Upper lobe of left lung (tissue), 6 donors: Measurements from ENCODE around the gene BMP5. TPM values are rescaled to one million over a fixed set of nuclear protein-coding genes. Genes with fewer than 3 reads are reported as not detected.

Experiments
- ATAC-seq, 2 donors: fragments of 200-7000 bp; cut with Tn5 transposase; one replicate each; pipeline ENCODE4 v1.9.1; 2022; ENCODE audit warnings: mild to moderate bottlenecking in 2 of 2, moderate library complexity in 2 of 2; ENCODE audit not compliant: low FRiP score in 2 of 2
- DNase-seq, 2 donors: peaks; one replicate each; pipeline ENCODE4 v3.0.0-alpha.2; 2019 to 2020
- H3K27ac ChIP-seq, 4 donors: fragments of 200-600 bp; sonication (generic); one replicate each; pipeline ENCODE4 v1.5.1; 2016 to 2019
- H3K27me3 ChIP-seq, 4 donors: fragments of 200-600 bp; sonication (generic); one replicate each; pipeline ENCODE4 v1.5.1; 2017 to 2019
- H3K36me3 ChIP-seq, 4 donors: fragments of 200-600 bp; sonication (generic); one replicate each; pipeline ENCODE4 v1.5.1; 2016 to 2019
- H3K4me1 ChIP-seq, 4 donors: fragments of 200-600 bp; sonication (generic); one replicate each; pipeline ENCODE4 v1.5.1; 2018 to 2019
- H3K4me3 ChIP-seq, 4 donors: fragments of 200-600 bp; sonication (generic); one replicate each; pipeline ENCODE4 v1.5.1; 2017 to 2019; ENCODE audit warnings: mild to moderate bottlenecking in 2 of 4, moderate library complexity in 1 of 4
- H3K9me3 ChIP-seq, 4 donors: fragments of 200-600 bp; sonication (generic); one replicate each; pipeline ENCODE4 v1.5.1; 2018 to 2019
- EP300 ChIP-seq, 4 donors: sonication (generic); formaldehyde crosslinking; IDR thresholded peaks; one replicate each; pipeline ENCODE4 v1.5.1; 2017; ENCODE audit warnings: antibody characterized with exemption in 4 of 4, control low read depth in 2 of 4
- POLR2A ChIP-seq, 4 donors: fragments of 450-650 bp; IDR thresholded peaks; one replicate each; pipeline ENCODE4 v1.5.1; 2016 to 2017; ENCODE audit warnings: antibody characterized with exemption in 4 of 4, mild to moderate bottlenecking in 2 of 4
- POLR2AphosphoS5 ChIP-seq, 2 donors: sonication (generic); formaldehyde crosslinking; IDR thresholded peaks; one replicate each; pipeline ENCODE4 v1.5.1; 2017; ENCODE audit warnings: antibody characterized with exemption in 2 of 2
- WGBS, 2 donors: methylation state at CpG; one replicate each; pipeline ENCODE4 v1.1.5; 2017 to 2018; 5-methylcytosine and 5-hydroxymethylcytosine counted together
- total RNA-seq, 6 donors: library from RNA; depleted of rRNA in 4 of 6; stranded (reverse); fragments of >200 nt in 4 of 6; gene quantifications; one replicate each; pipeline versions ENCODE4 v1.1.0 to v1.2.1, GENCODE V29; 2016 to 2021
- TF ChIP-seq, protein P1 (sequence below), 6 experiments: fragments of 450-650 bp in 4 of 6; fragments of 200-600 bp in 2 of 6; sonication (generic) in 2 of 6; IDR thresholded peaks; one replicate each; pipeline ENCODE4 v1.5.1; 2016 to 2019; ENCODE audit warnings: antibody characterized with exemption in 6 of 6
- donor health status: DM: no; HTN: no; CAD: no; lungs with moderate emphysema.
- donor health status: DM: no; HTN: yes; CAD: no; lungs with severe emphysema.

The BMP5 gene
- 10 to 100 TPM in 1 of 6 donors, 1 to 10 TPM in 5; 3.2 to 16.8 (median 5.7) TPM for total RNA-seq

DNA sequence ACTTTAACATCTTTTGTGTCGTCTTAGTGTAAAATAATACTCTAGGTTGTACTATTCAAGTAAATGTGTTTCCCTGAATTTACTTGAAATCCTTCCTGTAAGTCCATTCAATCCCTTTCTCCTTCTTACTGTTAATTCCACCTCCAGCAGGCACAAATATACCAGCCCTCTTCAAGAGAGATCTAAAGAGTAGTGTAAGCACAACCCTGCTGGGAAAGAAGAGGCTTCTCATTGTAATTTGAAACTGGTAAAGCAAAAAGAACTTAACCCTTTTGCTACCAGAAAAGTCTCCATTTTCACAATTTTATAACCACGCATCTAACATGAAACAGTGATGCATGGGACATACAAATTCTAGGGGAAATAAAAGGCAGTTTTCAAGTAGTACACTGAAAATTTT lies at the start of gene BMP5:
Gene BMP5, minus strand, starts transcription at position 191 of the 400 bp plus-strand sequence. CDS start 725 bp downstream, outside the sequence.
- Histone ChIP-seq H3K27ac (peak within 1 kb of the TSS in 3 of 4 donors; percentile 28 to 64 (median 37)), H3K4me1 (no peaks in the 10 kb centered on the region), H3K27me3 (no peaks in the 10 kb centered on the region), H3K36me3 (no peaks in the 10 kb centered on the region), H3K9me3 (no peaks in the 10 kb centered on the region), H3K4me3 (peak within 1 kb of the TSS in 2 of 4 donors; percentile 23 to 27)
- ATAC-seq (no peak), DNase-seq (no peak)
- WGBS, 2 donors: 44 to 51% methylated on average over 2 of the region's 2 CpGs
- TF ChIP-seq EP300 (IDR thresholded peaks at IDR 0.05) (no peak), POLR2A (IDR thresholded peaks at IDR 0.05) (peak in 1 of 4 donors; percentile 38), POLR2AphosphoS5 (IDR thresholded peaks at IDR 0.05) (no peak)
- TF ChIP-seq, protein P1, sequence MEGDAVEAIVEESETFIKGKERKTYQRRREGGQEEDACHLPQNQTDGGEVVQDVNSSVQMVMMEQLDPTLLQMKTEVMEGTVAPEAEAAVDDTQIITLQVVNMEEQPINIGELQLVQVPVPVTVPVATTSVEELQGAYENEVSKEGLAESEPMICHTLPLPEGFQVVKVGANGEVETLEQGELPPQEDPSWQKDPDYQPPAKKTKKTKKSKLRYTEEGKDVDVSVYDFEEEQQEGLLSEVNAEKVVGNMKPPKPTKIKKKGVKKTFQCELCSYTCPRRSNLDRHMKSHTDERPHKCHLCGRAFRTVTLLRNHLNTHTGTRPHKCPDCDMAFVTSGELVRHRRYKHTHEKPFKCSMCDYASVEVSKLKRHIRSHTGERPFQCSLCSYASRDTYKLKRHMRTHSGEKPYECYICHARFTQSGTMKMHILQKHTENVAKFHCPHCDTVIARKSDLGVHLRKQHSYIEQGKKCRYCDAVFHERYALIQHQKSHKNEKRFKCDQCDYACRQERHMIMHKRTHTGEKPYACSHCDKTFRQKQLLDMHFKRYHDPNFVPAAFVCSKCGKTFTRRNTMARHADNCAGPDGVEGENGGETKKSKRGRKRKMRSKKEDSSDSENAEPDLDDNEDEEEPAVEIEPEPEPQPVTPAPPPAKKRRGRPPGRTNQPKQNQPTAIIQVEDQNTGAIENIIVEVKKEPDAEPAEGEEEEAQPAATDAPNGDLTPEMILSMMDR (IDR thresholded peaks at IDR 0.05): no peak

- DNase-seq (no peak), ATAC-seq (no peak)
- Histone ChIP-seq H3K9me3 (no peaks in the 10 kb centered on the region), H3K4me3 (no peak overlapping the region), H3K27me3 (no peaks in the 10 kb centered on the region), H3K27ac (no peak overlapping the region), H3K36me3 (no peaks in the 10 kb centered on the region), H3K4me1 (no peaks in the 10 kb centered on the region)
- TF ChIP-seq POLR2A (IDR thresholded peaks at IDR 0.05) (no peak), EP300 (IDR thresholded peaks at IDR 0.05) (no peak), POLR2AphosphoS5 (IDR thresholded peaks at IDR 0.05) (no peak)
- TF ChIP-seq, protein P1 (IDR thresholded peaks at IDR 0.05): no peak
Measured at GRCh38 chr6:55922406-55922805, 47.0 kb upstream of the BMP5 start.

DNA sequence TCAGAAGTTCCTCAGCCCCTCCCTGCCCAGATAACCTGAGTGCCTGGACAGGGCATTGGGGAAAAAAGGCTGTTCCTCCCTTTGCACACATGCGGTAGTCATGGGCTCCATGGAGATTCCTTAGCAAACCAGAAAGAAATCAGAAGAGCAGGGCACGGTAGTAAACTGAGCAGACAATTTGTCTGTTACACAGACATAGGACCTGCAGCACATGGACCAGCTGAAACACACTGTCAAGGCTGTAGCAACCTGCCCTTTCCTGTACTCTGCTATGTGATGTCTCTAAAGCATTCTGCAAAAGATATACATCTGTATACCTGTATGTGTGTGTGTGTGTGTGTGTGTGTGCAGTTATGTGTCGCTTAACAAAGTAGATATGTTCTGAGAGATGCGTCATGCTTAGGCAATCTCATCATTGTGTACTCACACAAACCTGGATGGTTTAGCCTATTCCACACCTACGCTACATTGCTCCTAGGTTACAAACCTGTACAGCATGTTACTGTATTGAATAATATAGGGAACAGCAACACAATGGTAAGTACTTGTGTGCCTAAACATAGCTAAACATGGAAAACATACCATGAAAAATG lies 44.4 kb upstream of the BMP5 start:
- H3K4me1 ChIP-seq: no peaks in the 10 kb centered on the region
- TF ChIP-seq EP300 (IDR thresholded peaks at IDR 0.05) (no peak), POLR2AphosphoS5 (IDR thresholded peaks at IDR 0.05) (no peak), POLR2A (IDR thresholded peaks at IDR 0.05) (no peak)
- TF ChIP-seq, protein P1 (IDR thresholded peaks at IDR 0.05): no peak
- 89 to 95% methylated on average over 4 to 5 of the region's 5 CpGs for WGBS, 2 donors
- ATAC-seq (no peak), DNase-seq (no peak)
- H3K27me3 ChIP-seq: no peaks in the 10 kb centered on the region
- no peak overlapping the region for H3K27ac ChIP-seq
- no peaks in the 10 kb centered on the region for H3K36me3 ChIP-seq
- no peak overlapping the region for H3K4me3 ChIP-seq
- H3K9me3 ChIP-seq: no peaks in the 10 kb centered on the region

DNA sequence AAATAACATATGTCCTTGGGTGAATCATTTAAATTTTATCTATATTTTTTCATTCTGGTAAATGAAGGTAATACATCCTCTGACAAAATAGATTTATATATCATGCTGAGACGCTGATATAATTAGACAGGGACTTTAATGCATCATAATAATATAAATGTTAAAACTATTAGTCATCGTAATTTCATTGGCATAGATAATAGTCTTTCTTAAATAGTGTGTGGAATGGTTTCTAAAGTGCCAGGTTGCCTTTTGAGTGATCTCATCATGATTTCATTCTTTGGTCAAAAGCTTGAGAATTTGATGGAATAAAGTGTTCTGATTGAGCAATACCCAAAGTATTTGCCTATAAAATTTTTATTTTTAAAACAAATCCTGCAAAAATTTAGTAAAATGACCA lies 43.2 kb upstream of the BMP5 start:
- Histone ChIP-seq H3K27ac (no peak overlapping the region), H3K4me3 (no peak overlapping the region), H3K27me3 (no peaks in the 10 kb centered on the region), H3K9me3 (no peaks in the 10 kb centered on the region), H3K4me1 (no peaks in the 10 kb centered on the region), H3K36me3 (no peaks in the 10 kb centered on the region)
- DNase-seq (no peak), ATAC-seq (peak in 1 of 2 donors; percentile 67)
- TF ChIP-seq EP300 (IDR thresholded peaks at IDR 0.05): no peak
- TF ChIP-seq POLR2A (IDR thresholded peaks at IDR 0.05): no peak
- TF ChIP-seq POLR2AphosphoS5 (IDR thresholded peaks at IDR 0.05): no peak
- TF ChIP-seq, protein P1 (IDR thresholded peaks at IDR 0.05): no peak
- 42 to 77% methylated on average over 2 of the region's 2 CpGs for WGBS, 2 donors
